Skeletal muscle cell (primary cell): Measurements from ENCODE around the gene PDE1C.

Experiments used
- DNase-seq: peaks from one replicate; pipeline ENCODE4 v3.0.0-alpha.2; 2010; ENCODE audit warnings: low read depth
- H3K4me3 ChIP-seq: 2 replicates; pipeline ENCODE4 v1.5.1; 2011; ENCODE audit warnings: low read depth, mild to moderate bottlenecking, control low read depth, low read length, moderate library complexity

PDE1C gene

DNA sequence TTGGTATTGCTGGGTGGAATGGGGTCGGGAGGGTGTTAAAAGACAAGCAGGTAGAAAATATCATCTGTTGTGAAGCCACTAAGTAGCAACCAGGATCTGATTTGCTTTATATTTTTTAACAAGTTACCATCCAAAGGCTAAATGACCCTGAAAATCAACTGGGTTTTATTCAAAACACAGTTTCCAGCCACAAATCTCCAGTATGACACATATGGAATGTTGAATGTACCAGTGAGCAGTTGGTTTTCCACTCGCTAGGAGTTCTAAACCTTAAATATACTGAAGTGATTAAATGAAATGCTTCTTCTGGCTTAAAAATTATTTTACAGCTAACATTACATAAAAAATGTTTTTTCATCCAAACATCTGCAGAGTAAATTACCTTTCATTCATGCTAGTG, 112.5 kb downstream of the PDE1C start:
- no peak overlapping the region for H3K4me3 ChIP-seq
- DNase-seq = no peak

DNA sequence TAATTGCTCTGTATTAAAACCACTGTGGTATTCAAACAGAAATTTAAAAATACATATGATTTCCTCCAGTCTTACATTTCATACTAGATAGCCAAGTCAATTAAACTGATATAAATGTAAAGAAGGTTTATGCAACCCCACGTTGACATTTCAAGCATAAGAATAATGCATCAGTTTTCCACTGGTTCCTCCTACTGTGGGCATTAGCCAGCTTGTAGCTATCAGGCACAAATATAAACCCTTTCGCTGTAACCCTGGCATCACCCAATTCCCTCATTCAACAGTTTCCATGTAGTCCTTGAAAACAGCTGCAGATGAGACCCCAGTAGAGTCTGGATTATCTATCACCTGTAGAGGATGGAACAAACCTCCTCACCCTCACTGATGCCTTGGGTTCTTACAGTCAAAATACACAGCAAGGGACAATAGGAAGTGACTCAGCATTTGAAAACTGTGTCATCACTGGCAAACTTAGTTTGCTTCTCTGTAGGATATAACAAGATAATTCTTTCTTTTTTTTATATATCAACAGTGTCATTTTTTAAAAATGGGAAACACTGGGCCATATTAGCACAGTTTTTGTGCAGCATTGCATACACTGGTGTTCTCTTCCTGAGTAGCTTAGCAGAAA, 113.0 kb downstream of the PDE1C start:
- H3K4me3 ChIP-seq = no peak overlapping the region
- no peak for DNase-seq

DNA sequence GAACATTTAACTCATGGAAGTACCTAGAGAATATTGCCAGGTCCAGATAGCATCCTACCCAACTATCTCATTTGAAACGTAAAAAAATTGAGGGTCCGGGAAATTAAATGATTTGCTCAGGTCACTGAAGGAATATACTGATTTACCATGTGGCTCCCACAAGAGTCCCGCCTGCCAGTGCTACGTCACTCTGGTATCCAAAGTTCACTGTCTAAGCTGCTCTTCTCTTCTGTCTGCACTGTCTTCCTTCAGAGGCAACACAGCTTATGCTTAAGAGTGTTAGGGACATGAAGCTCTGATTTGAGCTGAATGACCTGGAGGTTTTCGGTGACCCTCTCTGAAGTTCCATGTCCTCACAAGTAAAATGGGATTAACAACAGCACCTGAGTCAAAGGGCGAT, 114.6 kb downstream of the PDE1C start:
- H3K4me3 ChIP-seq = no peak overlapping the region

DNA sequence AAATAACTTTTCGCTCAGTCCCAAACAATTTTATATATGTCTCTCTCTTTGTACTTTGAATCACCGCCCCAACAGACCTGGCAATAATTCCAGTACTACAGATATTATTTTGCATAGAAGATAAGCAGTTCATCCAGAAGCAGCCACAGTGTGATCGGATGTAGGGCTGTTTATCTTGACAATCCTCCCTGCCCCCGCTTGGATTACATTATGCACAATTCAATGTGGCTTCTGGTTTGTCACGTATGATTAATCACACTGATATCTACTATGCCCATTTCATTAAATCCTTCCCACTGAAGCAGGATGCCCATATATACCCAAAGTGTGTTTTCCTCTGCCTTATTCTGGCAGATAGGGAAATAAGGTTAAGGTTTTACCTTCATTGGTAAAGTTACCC, 115.2 kb downstream of the PDE1C start:
- no peak for DNase-seq
- H3K4me3 ChIP-seq = no peak overlapping the region

More for the DNA sequence above, 114.6 kb downstream of the PDE1C start:
- no peak for DNase-seq

DNA sequence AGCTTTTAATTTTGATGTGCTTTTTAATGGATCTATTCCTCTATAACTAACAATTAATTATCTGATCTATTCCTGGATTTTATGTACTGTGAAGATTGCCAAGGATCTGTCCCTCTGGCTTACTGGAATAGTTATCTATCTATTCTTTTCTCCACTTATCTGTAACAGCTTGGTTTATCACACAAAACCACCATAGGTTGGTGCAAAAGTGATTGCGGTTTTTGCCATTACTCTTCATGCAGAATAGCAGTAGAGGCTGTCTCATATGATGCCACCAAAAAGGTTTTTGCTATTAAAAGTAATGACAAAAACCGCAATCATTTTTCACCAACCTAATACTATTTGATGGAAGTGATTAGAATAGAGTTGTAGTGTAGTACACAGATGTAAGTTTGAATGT, 115.7 kb downstream of the PDE1C start:
- no peak overlapping the region for H3K4me3 ChIP-seq
- DNase-seq = no peak

DNA sequence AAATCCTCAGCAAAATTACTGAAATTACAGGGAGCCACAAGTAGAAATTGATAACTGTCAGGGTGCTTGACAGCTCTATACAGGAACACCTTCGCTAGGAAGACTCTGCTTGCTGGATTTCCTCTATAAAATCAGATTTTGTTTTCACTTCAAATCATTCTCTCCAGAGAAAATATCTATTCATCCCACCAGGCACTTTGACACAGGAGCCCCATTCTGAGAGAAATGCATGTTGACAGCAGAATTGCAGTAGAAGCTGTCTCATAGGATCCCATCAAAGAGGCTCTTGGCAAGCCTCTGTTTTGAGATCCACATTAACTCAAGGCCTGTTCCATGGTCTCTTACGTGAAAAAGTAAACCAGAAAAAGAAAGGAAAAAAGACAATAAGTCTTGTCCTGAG, 116.8 kb downstream of the PDE1C start:
- no peak overlapping the region for H3K4me3 ChIP-seq
- DNase-seq = no peak

DNA sequence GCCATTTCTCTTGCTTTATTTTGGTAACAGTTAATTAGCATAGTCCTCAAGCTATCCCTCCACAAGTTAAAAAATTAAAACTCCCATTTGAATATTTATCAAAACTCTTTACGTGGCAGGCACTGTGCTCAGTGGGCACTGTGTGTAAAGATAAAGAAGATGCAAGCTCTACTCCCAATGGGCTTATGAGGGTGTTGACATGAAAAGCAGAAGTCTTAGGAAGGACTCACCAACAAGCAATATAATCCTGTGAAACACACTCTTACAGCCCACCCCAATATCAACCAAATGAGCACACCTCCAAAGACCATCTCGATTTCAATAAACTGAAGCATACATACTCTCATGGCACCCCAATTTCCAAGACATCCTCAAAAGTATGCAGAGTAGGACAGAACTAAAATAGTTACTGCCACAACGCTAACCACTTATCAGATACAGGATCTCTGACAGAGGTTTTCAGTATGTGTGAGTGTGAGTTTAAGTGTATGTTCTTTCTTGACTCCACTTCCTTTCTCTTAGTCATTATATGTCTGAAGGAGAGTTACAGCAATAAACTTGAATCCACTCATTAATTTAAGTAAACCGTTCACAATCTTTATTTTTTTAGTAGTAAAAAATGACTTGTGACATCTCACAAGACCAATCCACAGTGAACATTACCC, 120.0 kb downstream of the PDE1C start:
- H3K4me3 ChIP-seq = no peak overlapping the region
- DNase-seq = no peak

DNA sequence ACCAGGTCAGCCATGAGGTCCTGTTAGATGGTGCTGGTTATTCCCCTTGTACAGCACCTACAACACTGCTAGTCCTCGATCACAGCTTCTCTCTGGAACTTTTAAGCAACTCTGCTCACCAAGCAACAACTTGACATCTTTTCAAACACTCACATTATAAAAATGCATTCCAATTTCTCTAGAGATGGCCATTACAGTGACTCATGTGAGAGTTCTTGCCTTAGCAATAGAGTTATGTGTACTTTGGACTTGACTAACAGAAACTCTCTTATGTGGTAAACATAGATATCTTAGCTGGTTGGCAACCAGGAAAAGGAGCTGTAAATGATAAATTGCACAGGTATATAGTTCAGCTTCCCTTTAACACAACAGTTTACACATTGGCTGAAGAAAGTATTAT, 122.2 kb downstream of the PDE1C start:
- peak; percentile 83 for DNase-seq
- H3K4me3 ChIP-seq = no peak overlapping the region

DNA sequence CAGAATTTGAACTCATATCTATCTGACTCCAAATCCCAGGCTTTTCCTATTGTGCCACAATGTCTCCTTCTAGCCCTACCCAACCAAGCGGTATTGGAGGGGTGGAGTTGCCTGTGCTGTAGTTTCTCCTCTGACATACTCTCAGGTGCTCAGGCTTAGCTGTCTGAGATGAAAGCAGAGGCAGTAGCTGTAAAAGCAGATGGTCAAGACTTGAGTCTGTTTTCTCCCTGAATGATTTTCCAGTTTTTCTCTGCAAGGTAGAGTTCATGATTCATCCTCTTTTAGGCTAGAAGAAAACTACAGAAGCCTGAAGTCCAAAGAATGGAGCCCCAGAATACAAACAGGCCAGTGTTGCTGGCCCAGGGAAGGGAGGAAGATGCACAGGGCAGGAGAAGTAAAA, 130.0 kb downstream of the PDE1C start:
- DNase-seq = no peak
- no peak overlapping the region for H3K4me3 ChIP-seq

DNA sequence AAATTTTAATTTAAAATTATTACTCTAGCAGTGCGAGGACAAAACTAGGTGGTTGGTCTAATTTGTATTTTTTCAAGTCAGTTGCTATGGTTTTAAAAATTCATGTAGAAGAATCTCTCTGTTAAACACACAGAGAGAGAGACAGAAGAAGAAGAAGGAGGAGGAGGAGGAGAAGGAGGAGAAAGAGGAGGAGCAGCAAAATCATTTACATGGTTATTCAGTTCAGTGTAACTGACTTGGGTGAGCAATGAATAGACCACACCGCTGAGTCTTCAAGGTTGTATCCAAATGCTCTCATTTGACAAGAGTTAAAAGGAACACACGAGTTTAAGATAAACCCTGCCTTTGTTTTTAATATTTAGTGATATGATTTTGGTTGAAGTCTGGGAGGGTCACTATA, 131.1 kb downstream of the PDE1C start:
- DNase-seq = no peak
- no peak overlapping the region for H3K4me3 ChIP-seq

DNA sequence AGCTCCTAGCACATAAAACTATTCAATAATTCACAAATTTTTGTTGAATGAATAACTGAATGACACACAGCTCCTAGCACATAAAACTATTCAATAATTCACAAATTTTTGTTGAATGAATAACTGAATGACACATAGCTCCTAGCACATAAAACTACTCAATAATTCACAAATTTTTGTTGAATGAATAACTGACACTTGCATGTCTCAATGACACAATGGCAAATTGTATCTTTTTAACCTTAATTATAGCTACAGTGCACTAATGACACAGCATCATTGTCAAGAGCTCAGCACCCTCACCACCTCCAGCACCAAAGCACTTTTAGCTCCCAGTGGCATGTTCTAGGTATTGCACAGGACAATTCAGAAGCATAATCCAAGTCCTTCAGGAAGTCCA, 131.6 kb downstream of the PDE1C start:
- H3K4me3 ChIP-seq = no peak overlapping the region
- DNase-seq = no peak

DNA sequence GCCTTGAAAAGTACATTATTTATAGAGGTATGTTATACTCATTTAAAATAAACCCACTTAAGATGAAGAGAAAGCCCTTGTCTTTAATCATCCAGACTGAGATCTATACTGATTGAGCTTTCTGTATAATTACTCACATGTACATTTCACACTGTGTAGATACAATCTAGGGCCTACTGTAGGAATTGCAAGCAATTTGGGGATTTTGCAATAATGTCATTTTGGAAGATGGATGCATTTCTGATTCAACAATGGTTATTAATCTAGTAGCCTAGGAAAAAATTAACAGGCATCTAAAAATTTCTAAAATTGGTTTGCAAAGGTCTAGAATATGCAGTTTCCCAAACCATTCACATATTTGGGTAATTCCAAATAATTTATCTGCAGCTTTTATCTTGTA, 132.2 kb downstream of the PDE1C start:
- H3K4me3 ChIP-seq = no peak overlapping the region
- DNase-seq = no peak

DNA sequence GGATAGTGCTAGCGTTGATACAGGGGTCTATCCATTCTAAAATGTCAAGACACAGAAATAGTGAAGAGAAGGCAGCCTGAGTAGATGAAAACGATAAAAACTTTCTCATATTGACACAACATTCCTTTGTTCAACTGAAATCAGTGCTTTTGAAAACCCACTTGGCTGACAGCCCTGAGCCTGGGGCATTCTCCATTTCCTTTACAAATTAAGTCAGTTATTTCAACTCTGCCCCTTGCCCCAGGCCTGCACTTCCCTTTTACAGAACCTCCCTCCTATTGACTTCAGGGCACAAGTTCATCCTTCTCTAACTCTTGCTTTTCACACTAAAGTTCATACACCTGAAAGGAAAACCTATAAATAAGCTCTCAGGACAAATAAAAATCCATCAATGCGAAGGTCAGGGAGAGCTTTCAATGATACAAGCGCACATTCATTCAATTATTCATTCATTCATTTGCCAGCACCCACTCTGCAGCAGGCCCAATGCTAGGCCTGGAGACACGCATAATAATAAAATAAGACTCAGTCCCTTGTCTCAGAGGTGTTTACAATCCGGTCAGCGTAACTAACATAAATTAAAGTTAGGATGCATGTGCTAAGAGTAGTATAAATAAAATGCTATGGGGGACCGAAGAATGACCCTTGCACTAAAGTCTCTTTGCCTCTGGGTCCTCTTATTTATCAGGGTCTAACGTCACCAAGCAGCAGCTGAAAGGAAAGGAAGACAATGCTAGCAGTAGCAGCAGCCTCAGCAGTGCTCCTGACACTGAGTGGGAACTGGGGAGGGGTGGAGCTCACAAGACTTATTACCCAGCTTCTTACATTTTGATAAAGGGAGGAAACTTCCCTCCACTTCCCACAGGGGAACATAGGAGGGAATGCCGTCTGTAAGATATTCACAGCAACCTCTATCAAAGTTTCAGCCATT, 134.8 kb downstream of the PDE1C start:
- DNase-seq = no peak
- H3K4me3 ChIP-seq = no peak overlapping the region

DNA sequence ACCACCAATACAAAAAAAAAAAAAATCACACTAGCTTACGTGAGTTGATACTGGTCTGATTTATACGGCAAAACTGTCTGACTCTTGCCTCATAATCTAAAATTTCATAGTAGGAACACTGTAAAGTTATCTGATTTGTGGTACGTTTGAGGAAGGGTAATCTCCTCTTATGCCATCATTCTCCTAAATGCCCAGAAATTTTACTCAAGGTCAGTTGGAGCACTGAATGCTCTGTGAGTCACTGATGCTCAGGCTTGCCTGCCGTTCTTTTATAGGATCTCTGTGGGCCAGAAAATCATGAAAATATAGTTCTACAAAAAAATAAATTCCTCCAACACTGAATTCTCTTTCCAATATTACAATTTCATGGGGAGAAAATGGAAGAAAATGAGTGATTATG, 135.7 kb downstream of the PDE1C start:
- DNase-seq = no peak
- no peak overlapping the region for H3K4me3 ChIP-seq

DNA sequence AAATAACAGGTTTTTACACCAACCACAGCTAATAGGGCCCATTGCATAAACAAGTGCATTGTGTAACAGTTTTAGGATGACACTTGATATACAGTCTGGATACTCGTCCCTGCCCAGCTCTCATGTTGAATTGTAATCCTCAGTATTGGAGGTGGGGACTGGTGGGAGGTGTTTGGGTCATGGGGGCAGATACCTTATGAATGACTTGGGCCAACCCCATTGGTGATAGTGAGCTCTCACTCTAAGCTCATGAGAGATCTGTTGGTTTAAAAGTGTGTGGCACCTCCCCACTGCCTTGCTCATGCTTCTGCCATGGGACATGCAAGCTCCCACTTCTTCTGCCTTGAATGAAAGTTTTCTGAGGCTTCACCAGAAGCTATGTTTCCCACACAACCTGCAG, 136.7 kb downstream of the PDE1C start:
- DNase-seq = no peak
- H3K4me3 ChIP-seq = no peak overlapping the region

DNA sequence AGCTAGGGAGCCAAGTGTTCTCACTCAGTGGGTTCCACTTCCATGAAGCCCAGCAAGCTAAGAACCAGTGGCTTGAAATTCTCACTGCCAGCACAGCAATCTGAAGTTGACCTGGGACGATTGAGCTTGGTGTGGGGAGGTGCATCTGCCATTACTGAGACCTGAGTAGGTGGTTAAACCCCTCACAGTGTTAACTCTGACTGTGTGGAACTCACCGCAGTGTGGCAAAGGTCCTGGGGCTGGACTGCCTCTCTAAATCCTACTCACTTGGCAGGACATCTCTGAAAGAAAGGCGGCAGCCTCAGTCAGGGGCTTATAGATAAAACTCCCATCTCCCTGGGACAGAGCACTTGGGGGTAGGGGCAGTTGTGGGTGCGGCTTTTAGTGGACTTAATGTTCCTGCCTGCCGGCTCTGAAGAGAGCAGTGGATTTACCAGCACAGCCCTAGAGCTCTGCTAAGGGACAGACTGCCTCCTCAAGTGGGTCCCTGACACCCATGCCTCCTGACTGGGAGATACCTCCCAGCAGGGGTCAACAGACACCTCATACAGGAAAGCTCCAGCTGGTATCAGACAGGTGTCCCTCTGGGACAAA, 143.1 kb downstream of the PDE1C start:
- no peak for DNase-seq
- no peak overlapping the region for H3K4me3 ChIP-seq

DNA sequence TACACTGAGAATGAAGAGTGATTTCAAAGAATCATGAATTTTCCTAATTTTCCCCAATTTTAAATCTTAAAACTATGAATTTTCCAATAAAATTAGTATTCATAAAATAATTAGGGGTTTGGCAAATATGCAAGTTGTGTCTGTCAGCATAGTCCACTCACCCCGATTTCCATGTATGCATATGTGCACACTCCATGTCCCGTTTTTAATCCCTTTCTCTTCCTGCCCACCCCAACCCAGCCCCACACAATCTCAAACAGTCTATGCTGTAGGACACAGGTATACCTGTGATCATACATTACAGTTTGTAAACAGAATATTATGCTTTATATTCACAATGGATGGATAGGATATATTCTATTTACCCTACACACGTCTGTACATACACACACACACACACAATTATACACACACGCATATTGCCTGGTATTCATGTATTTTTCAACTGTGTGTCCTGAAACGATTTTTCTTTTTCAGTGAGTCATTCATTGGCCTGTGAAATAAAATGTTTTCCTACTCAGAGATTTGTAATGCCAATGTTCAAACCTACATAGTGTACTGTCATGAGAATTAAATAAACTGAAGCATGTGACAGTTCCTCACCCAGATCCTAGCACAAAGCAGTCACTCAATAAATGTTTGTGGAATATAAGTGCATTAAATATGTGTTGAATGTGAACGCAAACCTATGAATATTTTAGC, 144.3 kb downstream of the PDE1C start:
- H3K4me3 ChIP-seq = no peak overlapping the region
- no peak for DNase-seq

DNA sequence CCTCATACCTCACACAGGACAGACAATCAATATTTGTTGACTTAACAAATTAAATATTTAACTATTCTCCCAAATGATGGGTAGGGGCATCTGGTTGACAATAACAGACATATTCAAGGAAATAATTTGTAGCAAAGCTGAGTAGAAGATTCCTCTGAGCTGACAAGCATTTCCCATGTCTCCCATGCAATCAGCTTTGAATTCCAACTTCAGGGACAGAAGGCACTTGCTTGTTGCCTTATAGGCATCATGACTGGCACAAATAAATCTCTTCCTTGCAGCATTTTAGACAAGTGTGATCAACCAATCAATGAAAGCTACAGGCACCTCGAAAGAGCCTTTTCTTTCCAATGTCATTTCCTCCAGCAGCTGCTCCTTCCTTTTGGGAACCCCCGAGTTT, 146.0 kb downstream of the PDE1C start:
- no peak overlapping the region for H3K4me3 ChIP-seq
- no peak for DNase-seq

DNA sequence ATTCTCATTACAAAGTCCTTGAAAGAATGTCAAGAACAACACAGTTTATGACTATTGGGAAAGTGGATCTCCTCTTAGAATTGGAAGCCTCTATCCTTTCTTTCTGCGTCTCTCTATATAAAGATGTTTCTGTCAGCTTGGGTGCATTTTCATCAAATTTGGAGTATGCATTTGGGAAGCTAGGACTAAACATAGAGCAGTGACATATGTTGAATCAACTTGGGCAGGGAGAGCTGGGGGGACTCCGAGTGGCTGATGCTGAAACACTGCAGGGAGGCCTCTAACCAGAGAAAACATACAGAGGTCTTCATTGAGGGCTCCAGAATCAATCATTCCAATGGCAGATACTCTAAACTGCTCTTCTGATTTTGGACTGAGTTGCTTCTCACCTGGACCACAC, 147.4 kb downstream of the PDE1C start:
- no peak for DNase-seq
- H3K4me3 ChIP-seq = no peak overlapping the region

DNA sequence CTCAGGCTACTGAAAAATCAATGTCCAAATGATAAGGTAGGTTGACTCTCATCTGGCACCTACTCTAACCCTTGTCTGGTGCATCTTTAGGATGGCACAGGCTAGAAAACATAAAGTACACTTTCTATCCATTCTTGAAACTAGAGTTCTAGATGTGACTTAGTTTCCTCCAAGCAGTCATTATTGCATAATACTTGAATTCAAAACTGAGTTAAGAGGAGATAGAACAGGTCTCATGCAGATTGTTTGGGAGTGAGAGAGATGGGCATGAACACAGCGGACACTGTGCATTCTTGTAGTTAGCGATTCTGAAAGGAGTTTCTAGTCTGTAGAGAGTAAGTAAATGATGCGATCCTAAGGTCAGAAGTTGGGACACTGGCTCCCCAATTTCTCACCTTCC, 149.2 kb downstream of the PDE1C start:
- no peak for DNase-seq
- no peak overlapping the region for H3K4me3 ChIP-seq
